Fibroblast of lung (primary cell): Measurements from ENCODE around the gene GNAT3.

Experiments used
- CTCF ChIP-seq, 2 donors: IDR thresholded peaks in 1 of 2; conservative IDR thresholded peaks in 1 of 2; 1 replicate in 1 of 2; 2 replicates in 1 of 2; pipeline ENCODE4 v1.5.1; 2011 to 2012; ENCODE audit warnings: low read length in 2 of 2, control low read depth in 1 of 2, inconsistent platforms in 1 of 2, low read depth in 1 of 2, mild to moderate bottlenecking in 1 of 2
- EZH2 ChIP-seq: IDR thresholded peaks from 2 replicates; pipeline ENCODE4 v1.5.1; 2012; ENCODE audit warnings: low read length, control low read depth, mild to moderate bottlenecking; ENCODE audit errors: missing control alignments

GRCh38 chr7:80417211-80417793 is 94.6 kb downstream of the GNAT3 start:
- no peak for TF ChIP-seq CTCF (conservative IDR thresholded peaks at IDR 0.05 in 1 of 2, IDR thresholded peaks at IDR 0.05 in 1 of 2; ENCODE audit: low read depth in 1 of 2, low read length in 2 of 2)
- TF ChIP-seq EZH2, result no peak
